ENCODE measurements around the gene TNXB.

DNA sequence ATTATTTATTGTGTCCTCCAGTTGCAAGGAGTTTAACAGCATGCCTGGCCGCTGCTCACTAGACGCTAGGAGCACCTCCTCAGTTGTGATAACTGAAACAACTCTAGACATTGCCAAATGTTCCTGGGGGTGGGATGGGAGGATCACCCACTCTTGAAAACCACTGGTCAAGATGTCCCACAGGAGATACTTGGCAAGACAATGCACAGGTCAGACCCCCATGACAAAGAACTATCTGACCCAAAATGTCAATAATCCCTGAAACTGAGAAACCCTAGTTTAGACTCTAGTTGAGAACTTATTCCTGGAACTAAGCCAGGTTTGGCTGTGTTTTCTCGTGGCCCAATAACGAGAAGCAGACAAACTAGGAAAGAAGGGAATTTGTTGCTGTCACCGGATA lies 30.5 kb upstream of the TNXB start:
- TF ChIP-seq, protein P1, sequence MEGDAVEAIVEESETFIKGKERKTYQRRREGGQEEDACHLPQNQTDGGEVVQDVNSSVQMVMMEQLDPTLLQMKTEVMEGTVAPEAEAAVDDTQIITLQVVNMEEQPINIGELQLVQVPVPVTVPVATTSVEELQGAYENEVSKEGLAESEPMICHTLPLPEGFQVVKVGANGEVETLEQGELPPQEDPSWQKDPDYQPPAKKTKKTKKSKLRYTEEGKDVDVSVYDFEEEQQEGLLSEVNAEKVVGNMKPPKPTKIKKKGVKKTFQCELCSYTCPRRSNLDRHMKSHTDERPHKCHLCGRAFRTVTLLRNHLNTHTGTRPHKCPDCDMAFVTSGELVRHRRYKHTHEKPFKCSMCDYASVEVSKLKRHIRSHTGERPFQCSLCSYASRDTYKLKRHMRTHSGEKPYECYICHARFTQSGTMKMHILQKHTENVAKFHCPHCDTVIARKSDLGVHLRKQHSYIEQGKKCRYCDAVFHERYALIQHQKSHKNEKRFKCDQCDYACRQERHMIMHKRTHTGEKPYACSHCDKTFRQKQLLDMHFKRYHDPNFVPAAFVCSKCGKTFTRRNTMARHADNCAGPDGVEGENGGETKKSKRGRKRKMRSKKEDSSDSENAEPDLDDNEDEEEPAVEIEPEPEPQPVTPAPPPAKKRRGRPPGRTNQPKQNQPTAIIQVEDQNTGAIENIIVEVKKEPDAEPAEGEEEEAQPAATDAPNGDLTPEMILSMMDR (conservative IDR thresholded peaks at IDR 0.05; ENCODE audit: low read depth, low read length) = no peak
- no peak for TF ChIP-seq EZH2 (IDR thresholded peaks at IDR 0.05; ENCODE audit: borderline replicate concordance, low read depth, low read length, poor library complexity, severe bottlenecking)
